Glomerular visceral epithelial cell (primary cell): ENCODE results near the gene KCNIP1.
"Not testable (repeated sequence)": the region's sequence is repeated elsewhere in the genome, so short reads cannot be mapped to it uniquely, and the experiment has no call there.

Experiments
- DNase-seq: peaks from one replicate; pipeline ENCODE4 v3.0.0-alpha.2; 2016; ENCODE audit errors: extremely low spot score

KCNIP1 gene

DNA sequence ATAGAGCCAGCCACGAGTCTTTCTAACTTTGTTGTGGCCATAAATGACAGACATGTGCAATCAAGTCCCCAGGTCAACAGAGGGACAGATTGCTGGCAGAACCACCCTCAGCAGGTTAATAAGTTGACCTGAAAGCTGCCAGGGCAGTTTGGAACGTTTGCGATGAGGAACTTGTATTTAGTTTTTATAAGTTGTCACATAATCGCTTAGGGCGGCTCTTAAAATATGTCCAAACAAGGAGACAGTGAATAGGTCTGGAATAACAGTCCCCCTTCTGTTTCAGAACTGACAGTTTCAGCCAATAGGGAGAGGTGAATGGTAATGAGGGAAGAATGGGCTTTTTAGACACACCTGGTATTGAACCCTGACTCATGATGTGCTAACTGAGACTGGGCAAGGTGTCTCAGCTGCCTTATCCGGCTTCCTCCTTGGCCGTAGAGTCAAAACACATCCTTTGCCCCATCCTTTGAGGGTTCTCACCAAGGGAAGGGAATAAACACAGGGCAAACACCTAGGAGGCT lies 246.2 kb downstream of the KCNIP1 start:
- DNase-seq = no peak

DNA sequence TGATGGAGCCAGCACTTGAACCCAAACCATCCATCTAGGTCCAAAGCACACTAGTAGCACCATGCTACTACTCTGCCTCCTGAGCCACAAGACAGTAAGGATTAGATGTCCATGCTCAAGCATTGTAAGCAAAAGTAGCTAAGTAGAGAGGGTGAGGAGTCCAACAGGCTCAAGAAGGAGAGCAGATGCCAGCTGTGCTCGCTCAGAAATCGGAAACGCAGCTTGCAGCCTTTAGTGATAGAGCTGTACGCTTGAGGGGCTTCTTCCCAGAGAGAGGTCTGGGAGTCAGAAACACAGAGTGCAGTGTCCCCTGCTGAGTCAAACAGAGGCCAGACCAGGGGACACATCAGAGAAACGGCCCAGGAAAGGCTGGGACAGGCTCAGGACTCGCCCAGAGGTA lies 247.0 kb downstream of the KCNIP1 start:
- DNase-seq = no peak

DNA sequence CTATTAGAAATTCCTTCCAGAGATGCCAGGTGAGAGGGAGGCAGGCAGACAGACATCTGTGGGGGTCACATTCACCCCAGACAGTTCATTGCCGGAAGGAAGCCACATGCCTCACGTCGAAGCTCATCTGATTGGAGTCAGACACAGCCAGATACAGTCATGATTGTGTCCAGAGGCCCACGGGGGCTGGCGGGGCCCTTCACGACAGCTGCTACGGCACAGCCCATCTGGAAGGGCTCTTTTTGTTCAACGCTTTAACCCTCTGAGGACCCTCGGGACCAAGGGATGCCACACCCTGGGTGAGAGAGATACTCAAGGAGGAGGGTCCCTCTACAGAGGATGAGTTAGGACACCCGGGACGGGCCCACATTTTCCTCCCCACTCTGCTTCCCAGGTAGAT lies 247.8 kb downstream of the KCNIP1 start:
- DNase-seq = no peak

DNA sequence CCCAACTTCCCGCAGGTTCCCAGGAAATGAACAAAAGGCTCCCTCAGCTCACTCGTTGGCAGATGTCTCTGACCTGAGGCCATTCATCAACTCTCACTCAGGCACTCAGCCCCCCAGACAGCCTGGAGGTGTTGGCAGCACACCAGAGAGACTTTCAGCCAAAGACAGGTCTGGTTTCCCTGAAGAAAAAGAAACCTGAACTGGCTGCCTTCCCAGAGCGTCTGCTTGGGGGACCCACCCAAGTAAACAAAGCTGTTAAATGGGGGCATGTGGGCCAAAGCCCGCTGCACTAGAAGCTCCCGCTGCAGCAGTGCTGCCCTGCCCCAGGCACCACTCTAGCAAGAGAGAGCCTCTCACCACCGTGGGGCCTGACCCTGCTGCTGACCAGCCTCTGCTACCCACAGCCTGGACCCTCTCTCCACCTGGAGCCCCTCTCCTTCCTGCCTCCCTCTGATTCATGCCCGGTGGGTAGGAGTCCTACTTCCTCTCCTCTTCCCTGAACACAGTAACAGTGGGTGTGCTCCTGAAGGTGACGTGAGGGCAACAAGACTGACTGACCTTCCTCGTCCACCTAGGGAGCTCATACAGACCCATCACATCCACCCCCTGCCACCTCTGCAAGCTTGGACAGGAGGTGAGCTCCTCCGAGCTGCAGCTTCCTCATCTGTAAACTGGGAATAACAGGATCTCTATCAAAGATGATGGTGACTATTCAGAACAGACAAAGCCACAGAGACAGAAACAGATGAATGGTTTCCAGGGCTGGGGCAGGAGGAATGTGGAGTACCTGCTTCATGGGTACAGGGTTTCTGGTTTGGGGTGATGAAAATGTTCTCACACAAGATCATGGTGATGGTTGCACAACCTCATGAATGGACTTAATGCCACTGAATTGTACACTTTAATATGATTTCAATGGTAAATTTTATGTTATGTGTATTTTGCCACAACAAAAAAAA lies 248.7 kb downstream of the KCNIP1 start:
- no peak for DNase-seq

DNA sequence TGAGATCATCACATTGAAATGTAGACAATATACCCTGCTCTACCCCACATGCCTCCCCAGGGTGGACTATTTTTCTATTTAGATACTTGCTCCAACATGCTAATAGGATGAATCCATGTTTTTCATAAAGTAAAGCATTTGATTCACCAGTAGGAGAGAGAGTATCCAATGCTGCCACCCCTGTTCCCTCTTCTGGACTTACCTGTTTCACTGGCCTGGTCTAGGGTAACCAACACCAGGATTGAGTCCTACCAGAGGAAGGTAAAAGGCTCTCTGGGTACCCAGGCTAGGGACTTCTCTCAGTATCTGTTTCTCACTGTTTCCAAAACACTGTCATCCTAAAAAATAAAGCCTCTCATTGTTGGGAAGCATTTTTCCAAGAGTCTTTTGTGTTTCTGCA lies 249.5 kb downstream of the KCNIP1 start:
- no peak for DNase-seq

DNA sequence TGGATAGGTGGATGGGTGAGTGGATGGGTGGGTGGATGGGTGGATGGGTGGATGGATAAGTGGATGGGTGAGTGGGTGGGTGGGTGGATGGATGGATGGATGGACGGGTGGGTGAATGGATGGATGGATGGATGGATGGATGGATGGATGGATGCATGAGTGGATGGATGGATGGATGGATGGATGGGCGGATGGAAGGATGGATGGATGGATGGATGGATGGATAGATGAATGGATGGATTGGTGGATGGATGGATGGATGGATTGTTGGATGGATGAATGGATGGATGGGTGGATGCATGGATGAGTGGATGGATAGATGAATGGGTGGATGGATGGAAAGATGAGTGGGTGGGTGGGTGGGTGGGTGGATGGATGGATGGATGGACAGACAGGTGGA lies 250.7 kb downstream of the KCNIP1 start:
- DNase-seq = not testable (repeated sequence)

DNA sequence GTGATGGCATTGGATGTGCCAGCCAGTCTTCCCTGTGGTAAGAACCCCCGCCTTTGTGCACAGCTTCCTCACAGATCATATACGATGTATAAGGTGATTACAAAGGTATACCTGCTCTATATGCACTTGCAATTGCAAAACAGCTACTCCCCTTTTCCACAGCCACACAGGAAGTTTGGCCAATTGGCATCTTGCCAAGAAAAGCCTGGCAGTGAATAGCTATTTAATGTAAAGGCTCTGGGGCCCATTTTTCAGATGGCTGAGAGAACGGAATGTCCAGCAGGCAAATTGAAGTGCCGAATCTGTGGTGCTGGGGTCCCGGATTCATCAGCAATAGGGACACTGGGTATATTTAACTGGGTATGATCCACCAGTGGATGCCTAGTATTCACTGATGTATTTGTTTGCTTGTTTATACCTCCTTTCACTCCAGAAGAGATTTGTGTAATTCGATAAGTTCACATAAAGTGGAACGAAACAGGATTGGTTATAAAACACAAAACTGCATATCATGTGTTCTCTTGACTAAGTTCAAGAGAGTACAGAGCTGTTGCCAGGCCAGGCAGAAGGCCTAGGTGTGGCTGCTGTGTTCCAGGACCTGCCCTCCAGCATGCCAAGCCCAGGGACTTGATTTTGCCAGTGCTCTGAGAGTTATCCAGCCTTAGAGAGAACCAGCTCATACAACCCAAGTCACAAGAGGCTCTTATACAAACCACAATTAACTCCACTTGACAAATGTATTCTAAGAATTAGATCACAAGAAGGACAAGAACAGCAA lies 252.0 kb downstream of the KCNIP1 start:
- DNase-seq = no peak

DNA sequence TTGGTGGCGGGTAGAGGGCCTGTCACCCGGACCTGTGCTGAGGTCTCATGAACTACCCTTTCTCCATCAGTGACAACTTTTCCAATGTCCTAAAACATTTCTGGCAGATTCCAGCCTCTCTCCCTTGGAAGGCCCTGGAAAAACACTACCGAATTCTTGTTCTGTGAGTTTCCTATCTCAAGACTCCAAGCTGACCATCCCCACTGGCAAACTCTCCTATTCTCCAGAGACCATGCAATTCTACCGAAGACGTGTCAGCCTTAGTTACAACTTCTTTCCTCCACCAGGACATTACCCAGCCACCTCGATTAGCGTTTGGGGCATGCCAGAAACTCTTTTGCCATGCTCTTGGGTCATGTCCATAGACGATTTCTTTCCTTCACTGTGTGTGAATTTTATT lies 252.9 kb downstream of the KCNIP1 start:
- DNase-seq = no peak

DNA sequence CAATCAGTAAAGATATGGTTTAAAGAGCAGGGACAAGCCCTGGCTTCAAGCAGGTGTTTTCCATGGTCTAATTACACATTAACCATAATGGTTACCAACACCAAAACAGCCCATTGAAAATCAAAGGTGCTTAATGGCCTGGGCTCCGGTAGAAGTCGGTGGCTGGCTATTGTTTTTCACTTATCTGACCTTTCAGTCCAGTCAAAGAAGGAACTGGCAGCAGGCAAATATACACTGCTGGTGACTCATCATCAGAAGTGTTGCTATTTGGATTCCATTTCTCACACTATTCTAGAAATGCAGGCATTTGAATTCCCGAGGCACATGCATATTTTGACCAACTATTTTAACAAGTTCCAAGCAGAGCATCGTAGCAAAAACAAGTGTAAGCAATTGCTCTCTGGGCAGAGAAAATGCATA lies 253.4 kb downstream of the KCNIP1 start:
- peak; percentile 30 for DNase-seq

DNA sequence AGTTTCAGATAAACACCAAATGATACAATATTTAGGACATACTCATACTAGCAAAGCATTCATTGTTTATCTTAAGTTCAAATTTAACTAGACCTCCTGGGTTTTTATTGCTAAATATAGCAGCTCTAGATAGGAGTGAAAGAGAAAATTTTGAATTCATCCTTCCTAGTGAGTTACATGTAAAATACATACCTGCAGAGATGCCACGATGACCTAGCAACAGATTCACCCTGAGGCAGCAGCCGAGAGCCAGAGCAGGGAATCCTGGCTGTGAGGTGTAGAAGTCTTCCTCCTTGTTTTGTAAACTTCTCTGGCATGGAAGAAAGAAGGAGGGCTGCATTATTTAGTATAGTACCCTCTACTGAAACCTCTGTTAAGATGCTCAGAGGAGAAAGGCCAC lies 253.8 kb downstream of the KCNIP1 start:
- DNase-seq = no peak

DNA sequence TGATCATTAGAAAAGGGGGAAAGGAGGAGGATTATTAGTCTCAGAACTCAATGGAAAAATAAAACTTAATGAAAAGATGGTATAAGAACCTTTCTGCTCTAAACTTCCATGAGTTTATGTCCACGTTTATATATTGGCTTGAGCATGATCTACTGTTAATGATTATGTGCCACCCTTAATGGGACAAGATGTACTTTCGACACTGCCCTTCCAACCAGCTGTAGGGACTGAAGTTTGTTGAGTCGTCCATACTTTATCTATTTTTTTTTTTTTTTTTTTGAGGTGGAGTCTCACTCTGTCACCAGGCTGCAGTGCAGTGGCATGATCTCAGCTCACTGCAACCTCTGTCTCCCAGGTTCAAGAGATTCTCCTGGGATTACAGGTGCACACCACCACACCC lies 254.7 kb downstream of the KCNIP1 start:
- DNase-seq = no peak

DNA sequence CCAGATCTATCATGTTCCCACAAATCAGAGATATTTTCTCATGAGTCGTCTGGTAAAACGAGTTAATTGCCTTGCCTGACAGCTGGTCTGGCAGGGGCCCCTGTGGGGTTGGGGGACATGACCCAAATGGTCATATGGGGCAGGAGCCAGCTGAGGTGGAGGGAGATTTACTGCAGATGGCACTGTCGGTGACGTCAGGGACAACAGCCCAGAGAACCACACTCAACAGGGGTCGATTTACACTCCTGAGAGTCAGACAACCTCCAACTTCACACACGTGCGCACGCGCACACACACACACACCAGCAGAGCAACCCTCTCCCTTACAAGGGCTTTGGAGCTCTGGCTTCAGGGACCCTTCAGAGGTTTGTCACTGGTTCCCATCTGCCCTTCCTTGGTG lies 256.3 kb downstream of the KCNIP1 start:
- no peak for DNase-seq

DNA sequence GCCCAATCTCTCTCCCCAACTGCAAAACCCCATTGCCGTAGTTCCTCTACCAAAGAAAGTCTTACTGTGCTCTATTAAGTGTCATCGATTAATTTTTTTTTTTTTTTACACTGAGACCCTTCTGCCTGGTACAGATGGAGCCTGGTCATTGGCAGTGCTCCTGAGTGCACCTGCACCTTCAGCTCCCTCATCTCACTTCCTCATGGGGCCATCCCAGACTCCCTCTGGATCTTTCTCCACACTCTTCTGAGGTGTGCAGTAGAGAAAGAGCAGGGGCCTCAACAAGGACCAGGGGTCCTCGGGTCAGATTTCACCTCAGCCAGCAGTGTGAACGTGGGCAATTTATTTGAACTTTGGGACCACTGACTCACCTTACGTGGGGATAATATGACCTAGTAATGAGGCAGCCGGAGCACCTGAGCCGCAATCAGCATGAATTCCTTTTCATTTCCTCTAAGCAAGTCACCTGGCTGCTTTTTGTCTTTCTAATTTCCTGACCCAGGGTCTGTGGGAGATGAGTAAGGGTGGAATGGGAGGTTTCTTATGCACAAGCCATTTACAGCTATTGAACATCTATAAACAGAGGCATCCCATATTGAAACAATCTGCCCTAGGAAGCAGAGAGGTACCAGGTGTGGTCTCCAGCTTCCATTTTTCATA lies 257.4 kb downstream of the KCNIP1 start:
- no peak for DNase-seq

DNA sequence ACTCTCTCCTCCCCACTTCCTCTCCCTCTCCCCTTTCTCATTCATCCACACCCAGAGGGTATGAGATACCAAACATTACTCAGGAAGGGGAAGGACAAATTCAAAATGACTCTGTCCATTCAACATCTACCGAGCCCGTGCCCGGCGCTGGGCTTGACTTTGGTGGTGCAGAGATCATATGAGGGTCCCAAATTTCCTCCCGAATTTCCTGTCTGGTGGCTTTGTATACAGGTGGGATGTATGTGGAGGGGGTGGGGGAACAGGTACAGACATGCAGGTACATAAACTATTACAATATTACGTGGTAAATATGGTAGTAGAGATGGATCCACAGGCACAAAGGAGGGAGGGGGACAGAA lies 257.9 kb downstream of the KCNIP1 start:
- no peak for DNase-seq

DNA sequence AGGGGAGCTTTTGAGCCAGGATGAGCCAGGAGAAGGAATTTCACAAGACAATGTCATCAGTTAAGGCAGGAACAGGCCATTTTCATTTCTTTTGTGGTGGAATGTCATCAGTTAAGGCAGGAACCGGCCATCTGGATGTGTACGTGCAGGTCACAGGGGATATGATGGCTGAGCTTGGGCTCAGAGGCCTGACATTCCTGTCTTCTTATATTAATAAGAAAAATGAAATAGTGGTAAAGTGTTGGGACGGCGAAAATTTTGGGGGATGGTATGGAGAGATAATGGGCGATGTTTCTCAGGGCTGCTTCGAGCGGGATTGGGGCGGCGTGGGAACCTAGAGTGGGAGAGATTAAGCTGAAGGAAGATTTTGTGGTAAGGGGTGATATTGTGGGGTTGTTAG lies 258.5 kb downstream of the KCNIP1 start:
- not testable (repeated sequence) for DNase-seq

DNA sequence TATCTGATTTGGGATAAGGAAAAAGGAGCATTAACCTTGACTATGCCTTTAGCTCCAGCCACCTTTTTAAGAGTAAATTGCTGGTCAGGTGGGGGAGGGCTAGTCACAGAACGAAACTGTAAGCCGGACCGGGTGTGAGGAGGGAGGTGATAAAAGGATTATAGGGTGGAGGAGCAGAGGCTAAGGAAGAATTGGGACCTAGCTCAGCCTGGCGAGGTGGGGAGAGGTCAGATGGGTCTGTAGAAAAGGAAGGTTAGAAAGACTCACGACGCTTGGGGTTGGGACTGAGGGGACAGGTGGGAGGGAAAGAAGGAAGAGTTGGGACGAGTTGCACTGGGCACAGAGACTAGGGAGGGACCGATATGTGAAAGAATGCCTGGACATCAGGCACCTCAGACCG lies 262.0 kb downstream of the KCNIP1 start:
- DNase-seq = not testable (repeated sequence)

DNA sequence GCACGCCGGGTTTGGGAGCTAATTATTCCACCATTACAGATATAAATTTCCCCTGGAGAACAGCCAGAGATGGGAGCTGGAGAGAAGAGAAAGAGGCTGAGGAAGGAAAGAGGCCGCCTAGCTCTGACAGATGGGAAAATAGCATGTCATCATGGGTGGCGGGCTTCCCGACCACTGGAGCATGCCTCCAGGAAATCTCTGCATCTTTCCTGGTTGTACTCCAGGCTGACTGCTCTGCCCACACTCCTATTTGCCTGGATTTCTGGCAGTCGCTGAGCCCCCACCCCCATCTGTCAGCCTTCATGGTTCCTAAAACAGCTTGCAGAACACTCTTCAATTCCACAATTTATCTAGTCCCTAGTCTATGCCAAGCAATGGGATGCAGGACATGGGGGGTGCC lies 265.4 kb downstream of the KCNIP1 start:
- no peak for DNase-seq

DNA sequence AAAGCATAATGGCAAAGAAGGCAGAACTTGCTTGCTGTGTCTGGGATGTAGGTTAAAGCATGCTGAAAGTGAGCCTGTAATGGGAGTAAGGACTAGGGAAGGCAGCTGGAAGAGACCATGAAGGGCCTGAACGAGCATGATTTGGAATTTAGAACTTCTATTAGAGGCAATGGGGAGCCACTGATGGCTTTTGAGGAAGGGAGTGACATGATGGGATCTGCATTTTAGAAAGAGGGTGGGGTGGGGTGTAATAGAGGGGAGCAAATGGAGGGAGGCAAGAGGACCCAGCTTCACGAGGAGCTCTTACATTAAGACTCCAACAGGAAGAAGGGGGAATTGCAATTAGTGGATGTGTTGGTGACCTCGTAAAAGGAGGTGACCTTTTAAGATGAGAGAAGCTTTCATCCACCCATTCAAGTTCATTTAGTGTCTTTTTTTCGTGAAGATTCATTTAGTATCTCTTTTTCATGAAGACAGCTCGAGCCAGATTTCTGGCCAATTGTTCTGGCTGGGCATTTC lies 266.1 kb downstream of the KCNIP1 start:
- DNase-seq = no peak

DNA sequence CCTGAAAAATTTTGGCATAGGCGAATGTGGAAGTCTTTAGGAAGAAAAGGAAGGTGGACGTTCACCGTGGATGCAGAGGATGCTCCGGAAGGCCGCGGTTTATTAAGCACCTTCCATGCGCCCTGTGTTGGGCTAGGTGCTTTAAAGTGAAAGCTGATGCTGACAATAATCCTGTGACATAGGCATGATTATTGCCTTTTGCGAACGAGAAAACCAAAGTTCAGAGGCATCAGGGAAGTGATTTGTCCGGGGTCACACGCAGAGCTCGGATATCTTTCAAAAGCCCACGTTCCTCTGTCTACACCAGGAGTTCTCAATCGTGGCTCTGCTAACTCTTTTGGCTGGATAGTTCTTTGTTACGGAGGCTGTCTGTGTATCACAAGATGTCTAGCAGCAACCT lies 267.7 kb downstream of the KCNIP1 start:
- DNase-seq = no peak

DNA sequence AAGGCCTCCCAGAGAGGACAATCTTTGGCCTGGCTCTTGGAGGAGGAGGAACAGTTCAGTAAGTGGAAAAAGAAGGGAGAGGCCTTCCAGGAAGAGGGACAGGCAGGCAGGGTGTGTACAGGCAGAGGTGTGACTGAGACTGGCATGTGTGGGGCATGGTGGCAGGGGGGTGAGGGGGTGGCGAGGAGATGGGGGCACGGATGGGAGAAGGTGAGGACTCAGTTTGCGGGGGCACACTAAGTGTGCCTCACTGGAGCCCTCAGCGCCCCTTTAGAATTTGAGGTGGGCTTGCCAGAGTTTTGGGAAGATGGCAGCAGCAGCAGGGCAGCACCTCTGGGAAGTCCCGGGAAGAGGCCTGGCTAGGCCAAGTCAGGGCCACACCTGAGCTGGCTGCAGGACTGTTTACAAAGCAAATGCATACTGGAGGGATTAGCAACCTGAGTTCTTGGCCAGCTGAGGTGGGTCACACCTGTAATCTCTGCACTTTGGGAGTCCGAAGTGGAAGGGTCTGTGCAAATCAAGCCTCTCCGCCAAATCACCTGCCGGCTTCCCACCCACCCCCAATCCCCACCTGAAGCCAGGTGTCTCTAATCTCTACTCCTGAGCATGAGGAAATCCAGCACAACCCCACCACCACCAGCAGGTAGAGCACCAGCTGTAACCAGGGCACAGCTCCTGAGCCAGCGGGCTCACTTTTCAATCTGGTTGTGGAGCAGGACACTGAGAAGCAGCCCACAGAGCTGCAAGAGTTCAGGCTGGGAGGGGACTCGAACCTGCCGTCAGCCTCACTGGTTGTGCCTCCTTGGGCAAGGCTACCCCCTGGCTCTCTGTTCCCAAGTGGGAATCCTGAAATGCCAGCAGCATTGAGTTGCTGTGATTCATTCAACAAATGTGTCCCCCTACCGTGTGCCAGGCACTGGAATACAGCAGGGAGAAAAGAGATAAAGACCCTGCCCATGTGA lies 269.5 kb downstream of the KCNIP1 start:
- DNase-seq = no peak

DNA sequence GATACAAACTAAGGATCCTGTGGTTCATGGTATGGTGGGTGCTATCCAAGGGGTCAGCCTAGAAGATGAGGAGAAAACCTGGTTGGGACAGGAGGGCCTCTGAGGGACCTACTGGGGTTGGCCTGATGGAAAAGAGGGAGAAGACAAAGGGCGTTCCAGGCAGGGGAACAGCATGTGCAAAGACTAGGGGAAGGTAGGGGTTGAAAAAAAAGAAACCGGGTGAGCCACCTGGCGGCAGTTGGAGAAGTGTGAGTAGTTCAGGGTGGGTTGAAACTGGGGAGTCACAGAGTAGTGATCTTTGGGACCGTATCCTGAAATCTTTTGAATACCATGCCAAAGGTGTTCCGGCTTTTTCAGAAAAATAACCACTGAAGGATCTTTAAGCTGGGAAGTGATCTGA lies 271.0 kb downstream of the KCNIP1 start:
- no peak for DNase-seq
